ENCODE data around the gene VPS8. TPM values are rescaled to one million over a fixed set of nuclear protein-coding genes. Genes with fewer than 3 reads are reported as not detected.

The VPS8 gene
- total RNA-seq, 2 donors from 2014 or later, result 26.2 to 29.1 TPM

DNA sequence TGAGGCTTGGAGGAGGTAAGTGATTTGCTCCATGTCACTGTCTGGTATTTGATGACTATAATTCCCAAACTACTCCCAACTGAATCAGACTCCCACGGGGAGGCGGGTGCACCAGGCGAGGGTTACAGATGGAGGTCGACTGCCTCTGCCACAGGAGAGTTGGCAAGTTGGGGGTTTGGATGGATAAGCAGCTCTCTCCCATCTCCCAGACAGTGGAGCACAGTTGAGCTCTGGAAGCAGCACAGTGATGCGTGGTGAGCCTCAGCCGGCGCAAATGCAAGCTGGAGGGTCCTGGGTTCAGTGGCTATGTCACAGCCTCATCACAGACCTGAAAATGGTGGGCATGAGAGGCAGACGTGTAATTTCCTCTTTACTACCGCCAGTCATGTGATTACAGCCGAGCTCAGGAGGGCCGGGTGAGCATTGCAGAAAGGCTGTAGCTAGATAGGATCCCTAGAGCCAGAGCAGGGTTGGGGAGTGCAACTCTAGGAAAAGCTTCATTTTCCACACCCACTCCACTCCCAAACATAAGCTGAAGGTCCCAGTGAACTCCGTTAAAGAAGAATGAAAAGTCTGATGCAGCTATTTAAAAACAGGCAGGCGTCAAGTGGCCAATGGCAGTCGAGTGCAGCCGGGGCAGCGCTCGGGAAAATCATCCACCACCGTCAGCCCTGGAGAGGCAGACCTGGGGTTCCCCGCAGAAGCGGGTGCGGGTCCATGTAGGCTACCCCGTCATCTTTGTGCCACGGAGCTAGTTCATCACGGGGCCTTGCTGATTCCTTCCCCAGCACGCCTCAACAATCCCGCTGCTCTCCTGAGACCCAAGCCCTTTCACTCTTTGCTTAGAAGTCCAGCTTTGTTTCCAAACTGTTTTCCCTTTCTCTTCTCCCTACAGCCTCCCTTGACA is 33.3 kb upstream of the VPS8 start:
- intact Hi-C loops (cut with DNase I), result loop anchor here in 1 of 2 donors (10.0 kb wide), 1 partner anchor 404 kb away; the partner anchor contains the start of gene THPO
- ATAC-seq, result no peak
- no peak for DNase-seq

DNA sequence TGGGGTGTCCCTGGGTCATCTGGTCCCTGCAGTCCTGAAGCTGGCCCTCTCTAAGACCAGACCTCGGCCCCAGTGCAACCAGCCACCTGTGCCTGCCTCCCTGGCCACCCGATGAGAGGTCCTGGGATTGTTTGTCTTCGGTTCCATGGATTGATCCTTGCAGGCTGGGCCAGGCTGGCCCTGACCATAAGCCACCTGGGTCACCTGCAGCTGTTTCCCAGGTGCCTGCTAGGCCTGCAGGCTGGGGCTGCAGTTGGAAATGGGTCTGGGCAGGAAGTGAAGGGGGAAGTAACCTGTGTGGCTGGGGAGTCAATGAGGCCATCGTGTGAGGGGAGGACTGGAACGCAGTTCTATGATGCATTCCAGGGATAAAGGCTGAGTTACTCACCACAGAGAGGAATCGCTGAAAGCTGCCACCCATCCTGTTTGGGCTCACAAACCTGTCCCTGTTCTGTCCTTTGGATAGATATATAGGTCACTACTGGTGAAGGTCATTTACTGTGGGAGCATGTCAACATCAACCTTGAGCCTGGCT is 30.9 kb upstream of the VPS8 start:
- ATAC-seq (no peak), DNase-seq (no peak)
- intact Hi-C loops (cut with DNase I), result loop anchor here in 1 of 2 donors (10.0 kb wide), 1 partner anchor 396 kb away; the partner anchor contains the start of gene CHRD

DNA sequence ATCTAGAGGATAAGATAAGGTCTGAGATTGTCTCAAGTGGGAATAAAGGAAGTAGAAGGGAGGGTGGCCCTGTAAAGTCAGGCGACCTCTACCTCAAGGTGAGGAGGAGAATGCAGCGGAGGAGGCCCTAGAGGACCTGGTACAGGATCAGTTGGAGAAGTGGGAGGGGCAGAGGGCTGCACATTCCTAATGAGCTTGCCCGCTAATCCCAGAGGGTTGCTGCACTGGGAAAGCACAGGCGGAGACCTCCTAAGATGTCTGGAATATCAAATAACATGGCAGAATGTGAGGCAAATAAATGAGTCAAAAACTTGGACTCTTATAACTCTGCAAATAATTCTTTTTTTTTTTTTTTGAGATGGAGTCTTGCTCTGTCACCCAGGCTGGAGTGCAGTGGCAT is 30.2 kb upstream of the VPS8 start:
- intact Hi-C loops (cut with DNase I), result loop anchor here in 1 of 2 donors (10.0 kb wide), 1 partner anchor 397 kb away; the partner anchor contains the start of gene CHRD
- DNase-seq (no peak), ATAC-seq (no peak)

DNA sequence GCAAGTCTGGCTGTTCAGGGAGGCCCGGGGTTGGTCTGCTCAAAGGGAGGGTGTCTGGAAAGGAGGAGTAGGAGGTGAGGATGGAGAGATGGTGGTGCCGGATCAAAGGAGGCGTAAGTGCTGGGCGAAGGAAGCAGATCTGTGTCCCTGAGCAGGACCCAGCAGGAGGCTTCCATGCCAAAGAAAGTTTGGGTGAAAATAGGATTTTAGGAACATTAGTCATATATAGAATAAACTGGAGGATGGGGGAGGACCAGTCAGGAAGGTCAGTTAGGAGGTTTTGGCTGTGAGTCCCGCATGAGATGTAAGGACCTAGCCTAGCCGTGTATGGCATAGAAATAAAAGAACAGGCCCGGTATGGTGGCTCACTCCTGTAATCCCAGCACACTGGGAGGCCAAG is 28.6 kb upstream of the VPS8 start:
- ATAC-seq, result no peak
- intact Hi-C loops (cut with DNase I), result loop anchor here in 1 of 2 donors (10.0 kb wide), 1 partner anchor 399 kb away; the partner anchor contains the start of gene CHRD
- DNase-seq, result no peak

GRCh38 chr3:184784731-184785500 is 27.1 kb upstream of the VPS8 start:
- DNase-seq (no peak), ATAC-seq (no peak)
- intact Hi-C loops (cut with DNase I), result loop anchor here in 1 of 2 donors (10.0 kb wide), 1 partner anchor 400 kb away; the partner anchor contains the start of gene CHRD

- ATAC-seq, result peak; percentile 50 to 54
- no peak for DNase-seq
- intact Hi-C loops (cut with DNase I), result loop anchor here in 1 of 2 donors (10.0 kb wide), 1 partner anchor 401 kb away; the partner anchor contains the start of gene CHRD
Observed at GRCh38 chr3:184785890-184786279, 26.1 kb upstream of the VPS8 start.

GRCh38 chr3:184786280-184786941 is 25.6 kb upstream of the VPS8 start:
- ATAC-seq (peak; percentile 86 to 90), DNase-seq (peak; percentile 70)
- intact Hi-C loops (cut with DNase I), result loop anchor here in 1 of 2 donors (10.0 kb wide), 1 partner anchor 402 kb away; the partner anchor contains the start of gene CHRD

DNA sequence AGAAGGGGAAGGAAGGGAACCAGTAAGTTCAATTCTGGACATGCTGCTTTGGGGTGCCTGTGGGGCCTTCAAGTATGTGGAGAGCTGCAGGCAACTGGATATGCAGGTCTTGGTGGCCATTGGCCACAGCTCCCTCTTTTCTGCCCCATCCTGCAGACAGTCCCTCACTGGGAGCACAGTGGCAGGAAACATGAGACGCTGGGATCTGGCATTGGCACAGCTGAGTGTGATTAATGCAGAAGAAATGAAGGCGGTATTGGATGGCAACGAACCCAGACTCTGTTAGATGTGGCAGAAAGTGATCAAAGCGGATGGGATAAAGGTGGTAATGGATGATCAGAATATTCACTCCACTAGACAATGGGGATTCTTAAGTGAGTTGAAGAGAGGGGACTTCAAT is 23.2 kb upstream of the VPS8 start:
- intact Hi-C loops (cut with DNase I), result loop anchor here in 1 of 2 donors (10.0 kb wide), 1 partner anchor 404 kb away; the partner anchor contains the start of gene CHRD
- no peak for DNase-seq
- ATAC-seq, result no peak

GRCh38 chr3:184789314-184789998 is 22.5 kb upstream of the VPS8 start:
- intact Hi-C loops (cut with DNase I), result loop anchor here in 1 of 2 donors (10.0 kb wide), 1 partner anchor 405 kb away; the partner anchor contains the start of gene CHRD
- ATAC-seq (no peak), DNase-seq (no peak)

DNA sequence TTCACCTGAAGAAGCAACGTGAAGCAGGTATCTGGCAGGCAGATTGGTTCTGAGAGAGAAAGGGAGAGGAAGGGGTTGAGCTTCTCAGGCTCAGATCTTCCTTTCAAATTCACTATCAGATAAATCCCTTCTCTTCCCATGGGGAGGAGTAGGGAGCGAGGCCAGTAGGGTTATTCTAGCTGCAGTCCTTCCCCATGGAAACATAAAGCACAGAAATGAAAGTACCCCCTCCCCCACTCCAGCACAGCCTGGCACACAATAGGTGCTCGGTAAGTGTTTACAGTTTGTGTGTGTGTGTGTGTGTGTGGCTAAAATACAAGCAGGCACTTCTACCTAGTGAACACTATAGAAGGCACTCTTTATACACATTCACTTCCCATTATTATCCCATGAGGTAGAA is 20.8 kb upstream of the VPS8 start:
- intact Hi-C loops (cut with DNase I), result no loop called here
- DNase-seq (no peak), ATAC-seq (no peak)

- ATAC-seq (peak in 1 of 2 donors; percentile 31), DNase-seq (no peak)
- intact Hi-C loops (cut with DNase I), result no loop called here
Observed at GRCh38 chr3:184795522-184796190, 16.3 kb upstream of the VPS8 start.

DNA sequence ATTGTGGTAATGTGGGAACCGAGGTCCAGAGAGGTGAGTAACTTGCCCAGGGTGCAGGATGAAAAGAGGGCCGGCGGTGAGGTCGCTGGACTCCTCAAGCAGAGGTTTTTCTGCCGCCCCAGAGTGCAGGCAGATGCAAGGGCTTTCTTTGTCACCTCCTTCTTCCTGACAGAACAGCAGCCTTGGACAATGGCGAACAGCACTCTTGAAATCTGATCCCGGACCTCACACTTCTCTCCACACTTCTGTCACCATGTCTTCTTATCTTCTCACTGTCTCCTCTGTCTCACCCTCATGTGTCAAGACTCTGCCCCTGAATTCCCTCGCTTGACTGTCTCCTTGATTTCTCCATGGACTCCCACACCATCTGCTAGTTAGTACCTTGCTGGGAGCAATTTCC is 15.4 kb upstream of the VPS8 start:
- intact Hi-C loops (cut with DNase I), result no loop called here
- ATAC-seq, result peak; percentile 90 to 91
- DNase-seq, result no peak

GRCh38 chr3:184796954-184797353 is 15.0 kb upstream of the VPS8 start:
- peak in 1 of 2 donors; percentile 27 for ATAC-seq
- intact Hi-C loops (cut with DNase I), result no loop called here
- DNase-seq, result no peak

DNA sequence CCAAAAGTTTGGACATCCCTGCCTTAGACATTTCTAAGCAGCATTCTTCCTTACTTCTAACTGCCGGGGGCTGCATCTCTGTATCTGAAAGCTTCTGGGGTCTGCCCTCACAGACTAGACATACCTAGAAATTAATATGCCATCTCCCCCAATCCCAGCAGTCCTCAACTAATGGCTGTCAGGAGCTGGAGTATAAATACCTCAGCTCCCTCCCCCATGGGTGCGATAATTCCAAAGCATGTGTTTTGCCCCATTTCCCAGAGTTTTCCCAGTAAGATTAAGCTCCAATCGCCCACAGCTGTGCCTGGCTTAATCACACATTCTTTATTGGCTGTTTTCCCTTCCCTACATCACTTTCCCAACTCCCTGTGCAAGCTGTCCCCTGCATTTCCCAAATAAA is 13.8 kb upstream of the VPS8 start:
- no peak for ATAC-seq
- no peak for DNase-seq
- intact Hi-C loops (cut with DNase I), result no loop called here

DNA sequence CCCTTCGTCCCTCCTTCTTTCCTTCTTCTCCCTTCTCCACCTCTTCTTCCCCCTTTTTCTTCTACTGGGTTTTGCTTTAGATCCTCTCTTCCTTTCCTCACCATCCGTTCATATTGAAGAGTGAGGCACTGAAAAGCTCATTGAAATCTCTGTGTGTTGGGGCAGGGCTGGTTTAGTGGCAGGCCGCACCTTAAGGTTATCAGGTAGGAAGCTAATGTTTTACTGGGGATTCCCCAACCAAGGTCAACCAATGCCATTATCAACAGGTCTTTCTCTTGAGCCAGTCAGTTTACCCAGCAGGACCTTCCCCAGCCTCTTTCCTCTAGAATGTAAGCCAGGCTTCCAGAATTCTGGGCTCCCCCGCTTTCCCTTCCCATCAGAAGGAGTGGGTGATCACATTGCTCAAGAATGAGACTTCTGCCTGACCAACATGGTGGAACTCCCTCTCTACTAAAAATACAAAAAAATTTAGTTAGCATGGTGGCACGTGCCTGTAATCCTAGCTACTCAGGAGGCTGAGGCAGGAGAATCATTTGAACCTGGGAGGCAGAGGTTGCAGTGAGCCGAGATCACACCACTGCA is 11.5 kb upstream of the VPS8 start:
- ATAC-seq, result no peak

DNA sequence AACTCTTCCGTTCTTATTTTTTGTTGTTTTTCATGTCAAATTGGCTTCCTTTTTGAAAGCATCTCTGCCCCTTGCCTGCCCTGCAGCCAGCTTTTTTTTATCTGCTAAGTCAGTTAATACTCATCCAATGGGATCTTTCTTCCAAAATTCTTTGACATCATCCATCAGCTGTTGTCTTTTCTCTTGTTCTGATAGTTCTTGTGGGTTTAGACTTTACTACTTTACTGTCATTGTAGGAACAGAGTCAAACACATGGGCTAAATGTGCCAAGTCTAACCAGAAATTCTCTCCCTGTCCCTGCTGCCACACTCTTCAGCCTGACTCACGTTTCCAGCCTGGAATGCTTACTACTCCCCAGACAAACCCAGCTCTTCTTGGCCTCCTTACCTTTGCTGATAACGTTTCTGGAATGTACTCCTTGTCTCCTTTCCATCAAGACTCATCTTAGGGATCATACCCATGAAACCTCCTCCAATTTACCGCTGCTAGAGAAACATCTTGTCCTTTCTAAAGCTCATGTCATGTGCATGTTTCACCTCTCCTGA is 10.7 kb upstream of the VPS8 start:
- ATAC-seq (no peak), DNase-seq (no peak)
- intact Hi-C loops (cut with DNase I), result no loop called here

More for the DNA sequence above, 11.5 kb upstream of the VPS8 start:
- intact Hi-C loops (cut with DNase I), result no loop called here
- DNase-seq, result no peak

DNA sequence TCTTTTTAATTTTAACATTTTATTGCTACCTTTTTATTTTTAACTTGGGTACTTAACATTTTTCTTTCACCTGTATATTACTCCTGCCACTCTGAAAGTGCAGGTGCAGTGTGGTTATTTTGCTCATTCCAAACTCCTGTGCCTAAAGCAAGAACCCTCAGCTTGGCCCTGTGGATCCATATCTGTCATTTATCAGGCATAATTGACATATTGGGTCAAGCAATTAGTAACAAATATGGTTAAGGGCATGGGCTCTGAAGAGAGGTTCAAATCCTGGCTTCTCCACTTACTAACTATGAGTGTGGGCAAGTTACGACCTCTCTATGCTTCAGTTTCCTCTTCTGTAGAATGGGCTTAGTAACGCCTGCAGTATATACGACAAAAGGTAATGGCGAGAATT is 9.8 kb upstream of the VPS8 start:
- no peak for ATAC-seq
- intact Hi-C loops (cut with DNase I), result no loop called here

More for the DNA sequence above, 9.8 kb upstream of the VPS8 start:
- no peak for DNase-seq
